ENCODE measurements around the gene PIEZO2.
A peak's percentile ranks its signal among the peaks of the same experiment; 100 is the strongest.

PIEZO2 gene

DNA sequence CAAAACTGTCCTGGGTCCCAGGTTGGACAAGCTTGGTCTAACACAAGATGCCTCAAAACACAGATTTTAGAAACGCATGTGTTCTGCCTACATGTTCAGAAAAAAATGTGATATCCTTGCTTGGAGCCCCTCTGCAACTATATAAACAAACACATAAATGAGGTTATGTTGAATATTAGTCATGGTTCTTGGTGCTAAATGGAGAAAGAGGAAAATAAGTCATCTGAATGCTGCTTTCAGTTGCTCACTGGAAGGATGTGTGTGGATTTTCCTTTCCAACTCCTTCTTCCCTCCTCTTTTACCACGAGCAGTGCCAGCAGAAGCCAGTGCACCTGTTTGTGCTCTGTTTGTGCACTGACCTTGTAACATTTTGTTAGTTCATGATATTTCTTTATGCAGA is 85.3 kb downstream of the PIEZO2 start:
- DNase-seq = no peak

DNA sequence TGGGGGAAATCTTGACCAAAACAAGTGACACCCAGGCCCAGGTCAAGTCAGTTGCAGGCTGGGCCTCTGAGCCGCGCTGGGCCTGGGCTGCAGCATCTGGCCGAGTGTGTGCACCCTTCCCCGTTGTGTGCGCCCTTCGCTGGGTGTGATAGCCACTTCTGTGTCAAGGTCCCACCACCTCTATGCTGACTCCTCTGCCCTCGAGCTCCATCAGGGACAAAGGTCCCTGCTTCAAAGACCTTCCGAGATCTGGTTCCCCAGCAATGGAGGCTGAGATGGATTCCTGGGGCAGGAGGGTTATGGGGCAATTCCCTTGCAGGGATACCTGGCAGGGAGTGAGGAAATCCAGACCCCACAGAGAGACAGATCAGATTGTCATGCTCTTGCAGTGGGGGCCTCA is 93.6 kb downstream of the PIEZO2 start:
- no peak for DNase-seq

DNA sequence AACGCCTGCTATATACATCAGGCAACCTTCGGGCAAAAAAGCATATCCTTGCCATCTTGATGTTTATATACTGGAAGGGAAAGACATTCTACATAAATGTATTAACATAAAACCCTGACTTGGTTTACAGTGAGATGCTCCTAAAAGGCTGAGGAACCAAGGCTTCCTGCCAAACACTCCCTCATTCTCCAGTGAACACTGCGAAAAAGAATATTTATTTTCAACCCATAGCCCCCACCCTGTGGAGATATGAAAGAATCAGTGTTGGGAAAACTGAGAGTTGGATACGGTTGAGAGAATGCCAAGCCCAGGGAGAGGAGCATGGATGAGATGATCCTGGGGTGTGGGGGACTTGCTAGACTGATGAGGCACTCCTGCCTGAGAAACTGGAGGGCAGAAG is 94.9 kb downstream of the PIEZO2 start:
- DNase-seq = no peak

DNA sequence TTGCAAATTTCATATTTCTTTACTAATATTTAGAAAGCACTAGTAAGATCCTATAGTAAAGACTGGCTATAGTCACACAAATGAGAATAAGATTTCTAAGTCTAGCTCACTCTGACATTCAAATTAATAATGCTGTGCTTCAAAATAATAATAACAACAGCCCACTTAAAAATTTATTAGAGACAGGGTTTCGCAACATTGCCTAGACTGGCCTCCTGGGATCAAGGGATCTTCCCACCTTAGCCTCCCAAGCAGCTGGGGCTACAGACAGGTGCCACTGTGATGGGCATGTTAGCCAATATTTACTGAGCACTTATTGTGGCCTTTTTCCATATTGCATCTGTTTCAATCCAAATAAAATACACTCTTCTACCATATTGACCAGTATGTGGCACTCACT is 96.1 kb downstream of the PIEZO2 start:
- DNase-seq = no peak

DNA sequence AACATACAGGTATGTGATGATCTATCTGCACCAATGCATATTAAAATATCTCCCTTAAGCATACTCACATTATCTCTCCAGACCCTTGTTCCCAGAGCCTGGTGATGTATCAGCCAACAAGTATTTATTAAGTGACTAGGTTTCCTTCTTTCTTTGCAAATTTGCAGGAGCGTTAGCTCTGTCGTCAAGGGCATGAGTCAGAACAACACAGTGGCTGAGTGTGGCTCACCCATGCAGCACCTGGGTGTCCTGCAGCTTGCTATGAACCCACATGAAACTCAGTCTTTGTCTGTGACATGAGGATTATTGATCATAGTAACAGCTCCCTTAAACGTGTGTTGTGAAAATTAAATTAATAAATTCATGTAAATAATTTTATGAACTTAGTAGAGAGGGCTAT is 96.6 kb downstream of the PIEZO2 start:
- DNase-seq = no peak

DNA sequence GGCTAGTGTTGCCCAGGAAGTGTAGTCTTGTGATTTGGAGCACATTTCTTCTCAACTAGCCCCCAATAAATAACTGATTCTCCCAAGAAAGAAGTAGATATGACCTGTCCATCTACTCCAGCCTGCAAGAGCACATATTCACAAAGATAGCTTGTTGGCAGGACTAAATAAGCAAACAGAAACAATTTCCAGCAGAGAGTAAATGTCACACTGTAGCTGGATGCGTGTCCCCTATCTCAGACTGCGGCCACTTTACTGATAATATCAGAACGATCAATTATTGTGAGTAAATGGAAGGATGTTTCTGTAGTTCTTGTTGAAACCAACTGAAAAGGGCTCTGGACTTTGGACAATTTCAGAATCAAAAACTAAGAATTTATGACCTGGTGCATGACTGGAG is 97.9 kb downstream of the PIEZO2 start:
- DNase-seq = no peak

DNA sequence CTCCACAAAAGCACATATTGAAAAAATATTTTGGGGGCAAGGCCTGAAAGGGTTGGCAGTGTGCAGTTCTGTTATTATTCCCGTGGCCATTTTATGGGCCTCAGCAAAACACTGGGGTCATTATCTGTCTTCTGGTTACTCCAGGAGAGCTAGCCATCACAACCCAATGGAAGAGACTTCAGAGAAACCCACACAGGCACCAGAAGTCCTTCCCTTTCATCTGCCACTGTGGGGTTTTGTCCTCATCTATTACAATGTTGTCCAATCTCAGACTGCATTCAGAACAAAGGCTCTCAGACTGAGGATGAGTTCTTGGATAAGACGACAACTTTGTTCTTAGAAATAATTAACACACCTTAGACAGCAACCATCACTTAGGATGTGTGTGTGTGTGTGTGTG is 98.4 kb downstream of the PIEZO2 start:
- no peak for DNase-seq

DNA sequence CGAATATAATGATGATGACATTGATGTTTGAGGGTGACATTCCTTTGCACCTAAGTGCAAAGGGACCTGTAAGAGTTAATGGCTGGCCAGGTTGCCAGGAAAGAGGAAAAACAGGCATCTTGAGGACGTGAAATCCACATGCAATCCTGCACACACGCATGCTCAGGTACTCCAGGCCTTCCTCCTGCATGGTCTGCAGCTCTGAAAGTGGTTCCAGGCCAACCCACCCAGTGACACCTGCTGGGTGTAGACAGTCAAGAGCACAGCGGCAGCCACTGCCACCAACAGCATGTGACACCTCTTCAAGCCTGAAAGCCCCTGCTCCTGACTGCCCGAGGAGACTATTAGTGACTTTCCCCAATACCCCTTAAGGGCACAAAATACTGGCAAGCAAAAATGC is 101.6 kb downstream of the PIEZO2 start:
- no peak for DNase-seq

DNA sequence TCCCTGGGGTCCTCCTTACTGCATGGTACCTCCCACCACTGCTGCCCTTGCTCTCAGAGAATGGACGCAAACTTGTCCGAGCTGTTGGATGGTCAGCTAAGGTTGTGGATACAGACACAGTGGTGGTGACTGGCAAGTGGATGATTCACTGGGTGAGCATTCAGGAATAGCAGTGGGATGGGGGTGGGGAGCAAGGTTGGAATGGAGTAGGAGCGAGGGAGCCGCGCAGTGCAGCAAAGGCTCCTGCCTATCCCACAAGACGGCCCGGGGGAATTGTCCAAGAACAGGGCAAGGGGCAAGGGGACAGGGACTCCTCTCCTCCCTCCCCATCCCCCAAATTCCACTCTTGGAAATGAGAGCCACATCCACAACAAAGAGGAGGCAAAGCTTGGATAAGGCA is 102.2 kb downstream of the PIEZO2 start:
- no peak for DNase-seq

DNA sequence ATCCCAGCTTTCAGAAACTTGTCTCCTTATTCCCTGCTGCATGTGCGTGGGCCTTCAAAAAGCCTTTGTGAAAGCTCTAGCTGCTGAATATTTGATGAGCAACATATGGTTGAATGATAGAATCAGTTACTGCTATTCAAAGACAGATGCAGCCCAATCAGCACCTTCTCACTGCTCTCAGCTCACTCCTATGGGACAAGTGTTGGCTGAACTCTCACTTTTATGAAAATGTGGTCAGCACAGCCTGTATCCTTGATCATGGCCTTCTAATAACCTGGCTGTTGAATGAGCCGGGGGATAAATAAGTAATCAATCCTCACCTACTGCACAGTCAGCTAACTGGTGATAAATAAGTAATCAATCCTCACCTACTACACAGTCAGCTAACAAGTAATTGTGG is 103.2 kb downstream of the PIEZO2 start:
- DNase-seq = no peak

DNA sequence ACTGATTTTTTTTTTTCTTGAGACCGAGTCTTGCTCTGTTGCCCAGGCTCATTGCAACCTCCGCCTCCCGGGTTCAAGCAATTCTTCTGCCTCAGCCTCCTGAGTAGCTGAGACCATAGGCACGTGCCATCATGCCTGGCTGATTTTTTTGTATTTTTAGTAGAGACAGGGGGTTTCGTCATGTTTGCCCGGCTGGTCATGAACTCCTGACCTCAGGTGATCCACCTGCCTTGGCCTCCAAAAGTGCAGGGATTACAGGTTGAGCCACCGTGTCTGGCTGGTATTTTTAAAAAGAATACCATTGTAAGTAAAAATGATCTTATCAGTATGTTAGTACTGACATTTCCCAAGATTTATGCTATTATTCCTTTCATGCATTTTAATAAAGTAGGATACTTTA is 105.7 kb downstream of the PIEZO2 start:
- no peak for DNase-seq

DNA sequence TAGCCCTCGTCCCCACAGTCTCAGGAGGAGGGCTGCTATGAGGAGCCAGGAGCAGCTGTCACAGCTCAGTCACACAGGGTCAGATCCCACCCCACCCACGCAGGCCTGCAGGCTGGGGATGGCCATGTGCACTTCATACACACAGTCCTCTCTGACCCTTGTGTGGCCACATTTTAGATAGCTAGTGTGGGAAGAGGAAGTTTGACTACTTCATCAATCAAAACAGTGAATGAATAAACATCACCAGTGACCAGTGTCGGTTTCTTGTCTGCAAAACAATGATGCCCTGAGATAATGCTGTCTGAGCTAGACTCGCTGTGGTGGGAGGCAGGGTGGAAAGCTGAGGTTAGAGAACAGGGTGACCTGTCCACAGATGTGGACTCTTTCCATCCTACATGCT is 107.1 kb downstream of the PIEZO2 start:
- no peak for DNase-seq

DNA sequence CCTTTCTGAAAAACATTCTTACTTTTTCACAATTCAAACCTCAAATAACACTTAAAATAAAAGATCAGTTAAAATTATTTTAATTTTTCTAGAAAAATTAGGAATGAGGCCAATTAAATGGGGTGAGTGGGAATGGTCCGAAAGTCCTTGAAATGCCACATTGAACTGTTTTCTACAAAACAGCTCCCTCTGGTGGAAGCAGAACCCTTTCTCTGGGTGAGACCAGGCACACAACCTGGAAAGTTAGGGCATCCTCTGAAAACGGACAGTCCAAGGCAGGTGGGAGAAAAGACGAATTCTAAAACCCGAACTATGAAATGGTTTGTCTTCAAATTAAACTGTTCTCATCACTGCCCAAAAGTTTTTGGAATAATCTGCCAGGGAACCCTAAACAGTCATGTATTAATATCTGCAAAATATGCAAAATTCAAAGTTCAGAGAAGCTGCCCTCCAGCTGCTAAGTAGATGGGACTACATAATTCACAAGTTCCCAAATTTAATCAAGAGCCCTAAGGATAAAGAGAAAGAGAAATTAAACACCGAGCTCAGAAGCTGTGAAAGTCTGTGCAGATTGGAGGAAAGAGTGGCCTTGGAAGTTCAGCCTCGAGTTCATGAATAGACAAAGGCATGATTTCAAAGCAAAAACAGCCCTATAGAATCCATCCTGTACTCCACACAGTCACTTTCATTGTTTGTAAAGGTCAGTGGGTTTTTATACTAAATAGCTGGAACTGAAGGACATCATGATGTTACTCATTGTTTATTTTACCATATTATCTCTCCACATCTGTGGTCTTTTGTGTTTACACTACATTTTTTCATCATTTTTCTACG is 108.3 kb downstream of the PIEZO2 start:
- peak in 1 of 2 experiments; percentile 48 for DNase-seq

DNA sequence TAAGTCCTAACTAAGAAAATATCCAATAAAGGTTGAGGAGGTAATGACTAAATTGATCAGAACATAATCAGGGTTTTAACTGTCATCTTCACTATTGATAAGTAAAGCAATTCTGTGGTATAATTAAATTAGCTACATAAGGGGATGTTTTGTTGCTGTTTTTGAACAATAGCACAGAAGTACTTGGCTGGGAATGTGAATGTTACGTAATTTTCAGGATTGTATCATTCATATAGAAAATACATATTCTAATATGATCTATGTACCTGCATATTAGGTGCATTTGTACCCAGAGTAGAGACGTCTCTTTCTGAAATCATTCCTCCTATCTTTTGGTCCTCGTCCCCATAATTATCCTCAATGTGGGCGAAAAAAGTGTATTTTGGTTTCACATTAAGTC is 109.0 kb downstream of the PIEZO2 start:
- DNase-seq = no peak

DNA sequence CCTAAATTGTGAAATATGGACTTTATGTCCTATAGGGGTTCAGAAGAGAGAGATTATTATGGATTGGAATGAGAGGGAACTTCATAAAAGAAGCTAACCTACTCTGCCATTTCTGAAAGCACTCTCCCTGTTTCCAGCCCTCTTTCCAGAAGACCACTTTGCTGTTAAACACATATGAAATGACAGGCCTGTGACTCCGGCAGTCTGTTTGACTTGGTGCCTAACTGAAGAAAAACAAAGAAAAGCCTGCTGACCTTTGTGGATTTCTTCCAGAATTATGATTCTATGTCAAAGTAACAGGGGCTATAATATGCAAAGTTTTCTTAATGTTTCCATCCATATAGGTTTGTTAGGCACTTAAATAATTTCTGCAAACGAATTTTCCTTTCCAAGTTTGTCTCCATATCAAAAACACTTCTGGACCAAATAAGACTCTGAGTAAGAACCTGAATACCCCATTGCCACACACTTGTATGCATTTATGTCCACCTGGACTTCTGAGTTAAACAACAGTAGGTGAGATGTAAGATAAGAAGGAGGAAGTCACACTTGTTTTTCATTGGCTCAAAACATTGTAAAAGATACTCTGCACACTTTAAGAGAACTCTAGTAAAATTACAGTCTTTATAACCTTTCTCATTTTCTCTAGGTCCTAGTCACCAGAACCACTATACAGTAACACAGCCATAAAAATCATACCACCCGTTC is 111.7 kb downstream of the PIEZO2 start:
- DNase-seq = no peak

DNA sequence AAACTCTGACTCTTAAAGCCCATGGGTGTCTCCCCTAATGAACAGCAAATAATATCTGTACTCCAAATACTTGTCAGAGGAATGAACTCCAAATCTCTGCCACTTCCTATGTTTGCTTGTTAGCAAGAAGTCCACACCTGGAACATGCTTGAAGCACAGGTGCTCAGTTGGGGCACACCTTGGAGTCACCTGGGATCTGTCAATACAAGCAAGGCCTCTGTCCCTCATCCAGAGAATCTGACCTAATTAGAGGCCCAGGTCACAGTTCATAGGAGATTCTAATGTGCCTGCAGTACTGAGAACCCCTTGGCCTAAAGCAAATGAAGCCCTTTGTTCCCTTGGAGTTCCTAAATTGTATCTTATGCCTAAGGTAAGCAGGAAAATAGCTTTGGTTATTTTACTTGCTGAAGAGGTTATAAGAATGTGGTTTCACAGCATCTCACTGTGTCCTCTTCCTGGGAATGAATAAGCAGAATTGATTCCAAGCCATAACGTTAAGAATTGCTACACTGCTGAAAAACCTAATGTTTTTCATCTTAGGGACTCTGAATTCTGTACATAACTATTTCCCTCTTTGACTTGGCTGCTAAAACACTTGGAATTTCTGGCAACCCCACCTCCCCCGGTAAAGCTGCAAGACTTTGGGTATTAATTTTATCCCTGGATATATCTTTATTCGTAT is 113.4 kb downstream of the PIEZO2 start:
- no peak for DNase-seq

DNA sequence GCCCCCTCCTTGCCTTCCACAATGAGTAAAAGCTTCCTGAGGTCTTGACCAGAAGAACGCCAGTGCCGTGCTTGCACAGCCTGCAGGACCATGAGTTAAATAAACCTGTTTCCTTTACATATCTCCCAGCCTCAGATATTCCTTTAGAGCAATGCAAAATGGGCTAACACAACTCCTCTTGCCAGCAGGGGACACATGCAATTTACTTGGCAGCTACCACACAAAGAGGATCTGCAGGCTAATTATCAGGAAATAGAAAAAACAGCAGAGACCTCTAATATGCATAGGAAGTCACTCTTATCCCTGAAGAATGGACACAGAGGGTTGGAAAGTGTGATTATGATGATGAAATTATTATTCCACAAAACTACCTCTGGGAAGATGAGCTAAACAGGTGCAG is 114.0 kb downstream of the PIEZO2 start:
- DNase-seq = no peak

DNA sequence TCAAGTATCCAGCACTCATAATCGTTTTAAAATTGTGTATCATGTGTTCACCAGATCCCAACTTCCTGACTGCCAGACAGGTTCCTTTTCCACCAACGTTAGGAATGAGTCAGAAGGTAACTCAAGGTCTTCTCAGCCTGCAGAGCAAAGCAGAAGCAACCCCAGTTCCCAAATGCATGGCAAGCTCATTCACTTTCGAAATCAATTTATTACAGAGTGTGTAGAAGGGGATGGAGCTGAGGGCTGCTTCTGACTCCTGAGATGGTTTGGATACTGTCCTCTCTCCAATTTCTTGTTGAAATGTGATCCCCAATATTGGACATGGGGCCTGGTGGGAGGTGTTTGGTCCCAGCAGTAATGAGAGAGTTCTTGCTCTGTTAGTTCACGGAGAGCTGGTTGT is 114.5 kb downstream of the PIEZO2 start:
- DNase-seq = no peak

DNA sequence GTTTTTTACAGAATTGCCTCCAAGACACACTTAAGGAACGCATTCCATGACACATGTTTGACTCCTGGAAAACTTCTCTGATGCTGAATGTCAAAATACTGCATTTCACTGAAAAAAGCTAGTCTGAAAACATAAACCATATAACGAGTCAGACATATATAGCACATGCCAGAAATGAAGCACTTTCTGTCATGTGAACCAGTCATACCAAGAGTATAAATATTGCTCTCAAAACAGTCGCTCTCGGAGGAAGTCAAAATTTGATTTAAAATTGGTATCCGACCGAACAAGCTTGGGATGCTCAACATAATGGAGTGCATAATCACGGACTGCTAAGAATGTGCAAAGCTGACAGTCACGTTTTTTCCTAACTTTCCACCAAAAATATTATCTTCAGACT is 115.9 kb downstream of the PIEZO2 start:
- no peak for DNase-seq

DNA sequence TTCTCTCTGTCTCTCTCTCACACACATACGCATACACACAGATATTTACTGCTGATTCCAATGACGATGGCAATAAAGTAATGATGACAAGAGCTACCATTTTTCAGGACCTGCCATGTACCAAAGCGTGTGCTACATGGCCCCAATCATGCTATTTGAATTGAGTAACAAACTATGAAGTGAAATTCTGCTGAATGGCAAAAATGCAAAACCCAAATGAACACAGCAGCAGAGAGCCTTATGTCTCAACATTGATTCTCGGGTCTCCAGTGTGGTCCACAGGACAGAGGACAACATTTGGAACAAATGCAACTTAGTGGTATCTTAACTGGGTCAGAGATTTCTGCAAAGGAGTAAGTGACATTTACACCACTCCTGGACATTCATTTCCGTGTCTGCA is 117.4 kb downstream of the PIEZO2 start:
- no peak for DNase-seq

DNA sequence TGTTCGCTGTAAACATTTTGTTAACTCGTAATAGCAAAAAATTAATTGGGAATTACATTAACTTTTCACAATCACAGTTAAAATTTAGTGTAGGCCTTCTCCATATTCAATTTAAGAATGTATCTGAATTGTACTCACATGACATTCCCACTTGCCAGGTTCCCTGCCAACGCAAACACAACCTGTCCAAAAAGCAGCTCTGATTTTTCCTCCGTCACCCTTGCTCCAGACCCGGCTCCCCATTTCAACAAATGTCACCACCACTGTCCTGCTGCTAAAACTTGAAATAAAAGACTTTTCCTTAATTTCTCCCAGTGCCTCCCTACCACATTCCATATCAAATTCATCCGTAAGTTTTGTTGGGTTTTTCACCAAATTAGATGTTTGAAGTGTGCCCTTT is 120.3 kb downstream of the PIEZO2 start:
- no peak for DNase-seq

DNA sequence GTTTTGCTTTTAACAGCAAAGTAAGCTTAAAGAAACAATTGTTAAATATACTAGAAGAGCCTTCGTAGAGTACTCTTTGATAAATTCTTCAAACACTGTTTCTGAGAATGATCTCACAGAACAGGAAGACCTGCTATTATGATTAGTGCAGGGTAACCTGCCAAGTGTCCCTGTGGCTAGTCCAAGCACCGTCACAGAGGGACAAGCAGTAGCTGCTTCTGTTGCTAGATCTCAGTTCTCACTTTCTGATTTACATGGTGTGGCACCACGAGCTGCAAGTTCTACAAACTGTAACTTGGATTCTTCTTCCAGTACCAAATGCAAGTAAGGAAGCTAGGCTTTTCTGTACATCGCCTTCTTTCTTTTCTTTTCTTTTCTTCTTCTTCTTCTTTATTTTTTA is 121.5 kb downstream of the PIEZO2 start:
- no peak for DNase-seq

DNA sequence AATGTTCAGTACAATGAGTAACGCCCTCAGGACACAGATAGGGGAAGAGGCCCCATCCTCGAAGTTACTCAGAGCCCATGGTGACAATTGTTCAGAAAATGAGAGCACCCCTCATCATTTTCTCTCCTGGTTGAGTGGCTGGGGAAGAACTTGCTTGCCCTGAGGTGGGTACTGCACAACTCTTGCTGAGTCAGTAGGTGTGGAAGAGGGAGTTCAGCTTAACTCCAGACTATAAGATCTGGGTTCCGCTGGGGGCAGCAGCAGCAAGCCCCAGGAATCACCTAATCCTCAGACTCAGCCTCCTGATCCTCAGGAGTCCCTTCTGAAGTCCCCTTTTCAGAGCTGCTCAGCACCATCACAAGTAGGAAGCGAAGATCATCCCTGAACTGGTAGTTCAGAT is 123.7 kb downstream of the PIEZO2 start:
- DNase-seq = no peak

Data from NCI-H1930 (cell line).